Neural cell (in vitro differentiated cells): ENCODE measurements around the gene TM2D3.

Experiments
- CTCF ChIP-seq: fragments of 450-650 bp; IDR thresholded peaks from 2 replicates; pipeline ENCODE4 v1.5.1; 2014; ENCODE audit warnings: antibody characterized with exemption, mild to moderate bottlenecking, moderate library complexity; ENCODE audit not compliant: poor library complexity, severe bottlenecking
- EP300 ChIP-seq: fragments of 450-650 bp; conservative IDR thresholded peaks from 2 replicates; pipeline ENCODE4 v1.6.1; 2014; ENCODE audit warnings: antibody characterized with exemption, mild to moderate bottlenecking, moderate library complexity; ENCODE audit not compliant: poor library complexity, severe bottlenecking
- MXI1 ChIP-seq: fragments of 450-650 bp; conservative IDR thresholded peaks from 2 replicates; pipeline ENCODE4 v1.6.1; 2014; ENCODE audit warnings: antibody characterized with exemption, mild to moderate bottlenecking; ENCODE audit not compliant: poor library complexity, severe bottlenecking
- POLR2AphosphoS5 ChIP-seq: IDR thresholded peaks from 2 replicates; pipeline ENCODE4 v1.6.1; 2012
- REST ChIP-seq: IDR thresholded peaks from 2 replicates; pipeline ENCODE4 v1.6.1; 2012; ENCODE audit warnings: borderline replicate concordance
- TAF1 ChIP-seq: IDR thresholded peaks from 2 replicates; pipeline ENCODE4 v1.6.1; 2012; ENCODE audit warnings: low read depth

GRCh38 chr15:101679806-101680205, 27.6 kb upstream of the TM2D3 start:
- no peak for TF ChIP-seq REST
- no peak for TF ChIP-seq MXI1
- TF ChIP-seq EP300: no peak
- TF ChIP-seq CTCF: no peak
- no peak for TF ChIP-seq TAF1
- TF ChIP-seq POLR2AphosphoS5: no peak
